SH-SY5Y (cell line): ENCODE data around the gene POLN.

Experiments
- GATA2 ChIP-seq: IDR thresholded peaks from 2 replicates; pipeline ENCODE4 v1.6.1; 2011; ENCODE audit warnings: mild to moderate bottlenecking, low read depth, low read length
- GATA3 ChIP-seq: IDR thresholded peaks from 2 replicates; pipeline ENCODE4 v1.6.1; 2011; ENCODE audit warnings: low read depth, mild to moderate bottlenecking, low read length, moderate library complexity

DNA sequence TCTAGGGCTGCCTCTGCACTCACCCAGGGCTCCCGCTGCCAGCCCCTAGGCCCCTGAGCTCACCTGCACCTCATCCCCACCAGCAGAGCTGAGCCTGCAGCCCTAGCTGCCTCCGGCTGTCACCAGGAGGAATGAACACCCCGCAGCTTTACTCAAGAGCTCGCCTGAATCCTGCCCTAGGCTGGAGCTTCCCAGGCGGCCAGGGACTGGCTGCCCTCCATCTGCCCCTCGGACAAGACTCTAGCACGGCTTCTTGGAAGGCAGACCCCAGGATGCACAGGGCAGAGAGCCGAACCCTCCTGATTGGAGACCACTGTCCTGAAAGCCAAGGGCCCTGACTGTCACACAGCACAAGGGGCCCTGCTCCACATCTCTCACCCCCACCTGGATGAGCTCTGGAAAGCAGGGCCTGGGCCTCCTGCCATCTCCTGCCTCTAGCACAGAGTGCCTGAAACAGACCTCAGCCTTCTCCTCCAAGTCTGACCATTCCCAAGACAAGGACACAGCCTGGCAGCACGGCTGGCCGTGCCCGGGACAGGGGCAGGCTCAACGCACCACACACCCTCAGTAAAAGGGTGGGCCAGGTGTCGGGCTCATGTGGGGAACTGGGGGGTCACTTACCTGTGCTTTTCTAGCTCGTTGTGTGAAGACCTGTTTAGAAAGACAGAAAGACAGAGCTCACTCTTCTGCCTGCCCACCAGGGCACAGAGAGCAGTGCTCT lies 15.6 kb upstream of the POLN start:
- TF ChIP-seq GATA3 (no peak), GATA2 (no peak)
